GM12892 (cell line): ENCODE data around the gene BAZ1B.
"Not testable (repeated sequence)": the region's sequence is repeated elsewhere in the genome, so short reads cannot be mapped to it uniquely, and the experiment has no call there.

Experiments
- DNase-seq: peaks from one replicate; pipeline ENCODE4 v3.0.0; 2011; ENCODE audit not compliant: insufficient read length
- FAIRE-seq: peaks from 2 replicates; lab custom pipeline; 2011; peaks lifted over from hg19 to GRCh38; lab: Jason Lieb, UNC
- POLR2A ChIP-seq: IDR thresholded peaks from 2 replicates; pipeline ENCODE4 v1.6.1; 2011; ENCODE audit warnings: low read depth, low read length, control low read depth
- POLR2AphosphoS5 ChIP-seq: IDR thresholded peaks from 2 replicates; pipeline ENCODE4 v1.6.1; 2011; ENCODE audit warnings: low read depth, low read length, control low read depth
- TAF1 ChIP-seq: IDR thresholded peaks from 2 replicates; pipeline ENCODE4 v1.6.1; 2011; ENCODE audit warnings: low read depth, mild to moderate bottlenecking, control low read depth, low read length, borderline replicate concordance

The BAZ1B gene

GRCh38 chr7:73478549-73478948 lies 43.5 kb downstream of the BAZ1B start:
- FAIRE-seq (no peak), DNase-seq (no peak)
- TF ChIP-seq POLR2A: no peak
- no peak for TF ChIP-seq POLR2AphosphoS5
- no peak for TF ChIP-seq TAF1

GRCh38 chr7:73477376-73477775 lies 44.7 kb downstream of the BAZ1B start:
- FAIRE-seq (no peak), DNase-seq (no peak)
- no peak for TF ChIP-seq POLR2A
- TF ChIP-seq POLR2AphosphoS5: no peak
- no peak for TF ChIP-seq TAF1

- no peak for TF ChIP-seq TAF1
- TF ChIP-seq POLR2A: no peak
- TF ChIP-seq POLR2AphosphoS5: no peak
- DNase-seq (no peak), FAIRE-seq (no peak)
Observed at GRCh38 chr7:73470208-73470607, 51.9 kb downstream of the BAZ1B start.

GRCh38 chr7:73467046-73467445 lies 55.0 kb downstream of the BAZ1B start:
- FAIRE-seq, DNase-seq: not testable (repeated sequence)

GRCh38 chr7:73466112-73466511 lies 56.0 kb downstream of the BAZ1B start:
- no peak for DNase-seq
- TF ChIP-seq POLR2A: no peak
- no peak for TF ChIP-seq TAF1
- no peak for TF ChIP-seq POLR2AphosphoS5
- no peak for FAIRE-seq

GRCh38 chr7:73463966-73464365 lies 58.1 kb downstream of the BAZ1B start:
- DNase-seq: no peak
- no peak for TF ChIP-seq POLR2AphosphoS5
- no peak for FAIRE-seq

GRCh38 chr7:73463260-73463659 lies 58.8 kb downstream of the BAZ1B start:
- no peak for TF ChIP-seq TAF1
- TF ChIP-seq POLR2AphosphoS5: no peak
- TF ChIP-seq POLR2A: no peak
- FAIRE-seq: no peak

GRCh38 chr7:73461782-73462285 lies 60.3 kb downstream of the BAZ1B start:
- no peak for DNase-seq
- FAIRE-seq: no peak
- no peak for TF ChIP-seq TAF1
- no peak for TF ChIP-seq POLR2A
- no peak for TF ChIP-seq POLR2AphosphoS5

More at GRCh38 chr7:73463260-73463659, 58.8 kb downstream of the BAZ1B start:
- DNase-seq: no peak

GRCh38 chr7:73454424-73454823 lies 67.7 kb downstream of the BAZ1B start:
- DNase-seq (no peak), FAIRE-seq (no peak)
- TF ChIP-seq TAF1 (no peak), POLR2A (no peak), POLR2AphosphoS5 (no peak)

- FAIRE-seq: no peak
- DNase-seq: no peak
- TF ChIP-seq POLR2AphosphoS5 (no peak), TAF1 (no peak), POLR2A (no peak)
Observed at GRCh38 chr7:73452999-73453635, 69.0 kb downstream of the BAZ1B start.

GRCh38 chr7:73451780-73452398 lies 70.2 kb downstream of the BAZ1B start:
- FAIRE-seq (peak; percentile 42), DNase-seq (no peak)
- TF ChIP-seq TAF1 (no peak), POLR2AphosphoS5 (no peak), POLR2A (no peak)

- DNase-seq: no peak
- no peak for FAIRE-seq
Observed at GRCh38 chr7:73449422-73449821, 72.7 kb downstream of the BAZ1B start.

More at GRCh38 chr7:73449422-73449821, 72.7 kb downstream of the BAZ1B start:
- TF ChIP-seq POLR2A (no peak), TAF1 (no peak), POLR2AphosphoS5 (no peak)
